ENCODE measurements around the gene HTRA3. TPM values are rescaled to one million over a fixed set of nuclear protein-coding genes. Genes with fewer than 3 reads are reported as not detected.
A peak's percentile ranks its signal among the peaks of the same experiment; 100 is the strongest.

HTRA3 gene
- total and polyA plus RNA-seq, 3 donors from 2014 or later = 6.1 to 17.3 (median 12.2) TPM

DNA sequence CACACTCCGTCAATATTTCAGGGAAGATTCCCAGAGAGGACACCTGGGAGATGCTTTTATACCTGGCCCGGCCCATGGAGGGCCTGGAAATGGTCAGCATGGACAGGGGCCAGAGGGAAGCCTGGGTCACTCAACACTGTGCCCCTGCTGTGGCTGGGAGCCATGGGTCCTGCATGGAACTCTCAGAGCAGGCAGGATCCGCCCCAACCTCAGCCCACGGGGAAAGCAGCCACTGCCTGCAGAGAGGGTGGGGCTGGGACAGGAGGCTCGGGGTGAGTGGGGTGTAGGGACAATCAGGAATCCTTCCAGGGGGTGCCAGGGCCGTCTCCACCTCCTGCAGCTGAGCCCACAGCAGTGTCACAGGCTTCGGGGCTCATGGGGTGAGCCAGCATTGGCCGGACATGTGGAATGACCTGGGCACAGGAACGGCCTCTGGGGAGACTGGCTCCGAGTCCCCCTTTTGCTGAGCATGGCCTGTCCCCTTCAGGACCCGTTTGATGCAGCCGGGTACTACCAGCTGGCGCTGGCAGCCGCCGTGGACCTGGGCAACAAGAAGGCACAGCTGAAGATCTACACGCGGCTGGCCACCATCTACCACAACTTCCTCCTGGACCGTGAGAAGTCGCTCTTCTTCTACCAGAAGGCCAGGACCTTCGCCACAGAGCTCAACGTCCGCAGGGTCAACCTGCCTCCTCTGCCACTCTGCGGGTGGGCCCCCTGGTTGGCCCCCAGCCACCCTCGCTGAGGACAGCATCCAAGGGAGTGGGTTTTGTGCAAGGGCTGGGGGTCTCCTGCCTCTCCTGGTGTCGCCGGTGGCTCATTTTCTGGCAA lies 29.1 kb upstream of the HTRA3 start:
- Histone ChIP-seq H3K4me1 (peaks cover 7% of the 10 kb centered on the region), H3K27ac (no peak overlapping the region), H3K36me3 (ENCODE audit: low read depth, missing control alignments) (no peaks in the 10 kb centered on the region), H3K9me3 (no peaks in the 10 kb centered on the region), H3K27me3 (no peaks in the 10 kb centered on the region), H3K4me3 (no peak overlapping the region)
- intact Hi-C loops (cut with DNase I; ENCODE audit: low total_unique reads) = loop anchor here (5.0 kb wide), 1 partner anchor 167 kb away; no protein-coding TSS in a partner anchor
- no peak for DNase-seq
- TF ChIP-seq CTCF (IDR thresholded peaks at IDR 0.05) = no peak
- no peak for TF ChIP-seq POLR2A (IDR thresholded peaks at IDR 0.05)
- 84 to 93% methylated on average over 15 to 26 of the region's 26 CpGs for WGBS, 2 donors

GRCh38 chr4:8241211-8241779 lies 28.3 kb upstream of the HTRA3 start:
- intact Hi-C loops (cut with DNase I; ENCODE audit: low total_unique reads) = loop anchor here (5.0 kb wide), 1 partner anchor 166 kb away; no protein-coding TSS in a partner anchor
- DNase-seq = no peak
- H3K36me3 ChIP-seq (ENCODE audit: low read depth, missing control alignments) = no peaks in the 10 kb centered on the region
- H3K27ac ChIP-seq = no peak overlapping the region
- peaks cover 7% of the 10 kb centered on the region for H3K4me1 ChIP-seq
- no peak overlapping the region for H3K4me3 ChIP-seq
- no peaks in the 10 kb centered on the region for H3K9me3 ChIP-seq
- no peaks in the 10 kb centered on the region for H3K27me3 ChIP-seq
- 90 to 93% methylated on average over 5 to 14 of the region's 14 CpGs for WGBS, 2 donors
- TF ChIP-seq CTCF (IDR thresholded peaks at IDR 0.05) (no peak), POLR2A (IDR thresholded peaks at IDR 0.05) (no peak)

GRCh38 chr4:8241895-8242696 lies 27.5 kb upstream of the HTRA3 start:
- intact Hi-C loops (cut with DNase I; ENCODE audit: low total_unique reads) = loop anchor here (5.0 kb wide), 1 partner anchor 165 kb away; no protein-coding TSS in a partner anchor
- Histone ChIP-seq H3K4me1 (peaks cover 7% of the 10 kb centered on the region), H3K9me3 (no peaks in the 10 kb centered on the region), H3K4me3 (no peak overlapping the region), H3K36me3 (ENCODE audit: low read depth, missing control alignments) (no peaks in the 10 kb centered on the region), H3K27ac (no peak overlapping the region), H3K27me3 (no peaks in the 10 kb centered on the region)
- 43 to 69% methylated on average over 9 to 29 of the region's 29 CpGs for WGBS, 2 donors
- DNase-seq = peak; percentile 90
- TF ChIP-seq CTCF (IDR thresholded peaks at IDR 0.05) (peak; percentile 94 to 98 (median 95)), POLR2A (IDR thresholded peaks at IDR 0.05) (no peak)

DNA sequence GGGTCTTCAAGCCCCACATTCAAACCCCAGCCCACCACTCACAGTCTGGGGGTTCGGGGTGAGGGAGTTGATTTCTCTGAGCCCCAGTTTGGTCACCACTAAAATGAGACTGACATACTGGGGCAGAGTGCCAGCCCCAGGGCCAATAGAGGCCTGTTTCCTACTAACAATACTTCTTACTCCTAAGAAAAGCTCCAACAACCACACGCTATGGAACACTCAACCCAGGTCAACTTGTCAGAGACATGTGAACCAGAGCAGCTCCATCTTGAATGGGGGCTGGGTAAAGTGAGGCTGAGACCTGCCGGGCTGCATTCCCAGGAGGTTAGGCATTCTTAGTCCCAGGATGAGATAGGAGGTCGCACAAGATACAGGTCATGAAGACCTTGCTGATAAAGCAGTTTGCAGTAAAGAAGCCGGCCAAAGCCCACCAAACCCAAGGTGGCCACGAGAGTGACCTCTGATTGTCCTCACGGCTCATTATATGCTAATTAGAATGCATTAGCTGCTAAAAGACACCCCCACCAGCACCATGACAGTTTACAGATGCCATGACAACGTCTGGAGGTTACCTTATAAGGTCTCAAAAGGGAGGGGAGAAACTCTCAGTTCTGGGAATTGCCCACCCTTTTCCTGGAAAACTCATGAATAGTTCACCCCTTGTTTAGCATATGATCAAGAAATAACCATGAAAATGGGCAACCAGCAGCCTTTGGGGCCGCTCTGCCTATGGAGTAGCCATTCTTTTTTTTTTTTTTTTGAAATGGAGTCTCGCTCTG lies 26.6 kb upstream of the HTRA3 start:
- Histone ChIP-seq H3K27ac (no peak overlapping the region), H3K36me3 (ENCODE audit: low read depth, missing control alignments) (no peaks in the 10 kb centered on the region), H3K4me3 (no peak overlapping the region), H3K27me3 (no peaks in the 10 kb centered on the region), H3K9me3 (no peaks in the 10 kb centered on the region), H3K4me1 (peaks cover 7% of the 10 kb centered on the region)
- no peak for DNase-seq
- intact Hi-C loops (cut with DNase I; ENCODE audit: low total_unique reads) = loop anchor here (5.0 kb wide), 1 partner anchor 164 kb away; no protein-coding TSS in a partner anchor
- TF ChIP-seq POLR2A (IDR thresholded peaks at IDR 0.05) = no peak
- no peak for TF ChIP-seq CTCF (IDR thresholded peaks at IDR 0.05)
- 87 to 88% methylated on average over 9 to 10 of the region's 10 CpGs for WGBS, 2 donors
